Epithelial cell of esophagus (primary cell): ENCODE results near the gene DISP3.

Source experiments
- DNase-seq: peaks from one replicate; pipeline ENCODE4 v3.0.0; 2010; ENCODE audit warnings: low read depth
- H3K4me3 ChIP-seq: 2 replicates; pipeline ENCODE4 v1.5.1; 2011; ENCODE audit warnings: mild to moderate bottlenecking, low read length, control low read depth
- CTCF ChIP-seq: IDR thresholded peaks from 2 replicates; pipeline ENCODE4 v1.5.1; 2011; ENCODE audit warnings: low read depth, mild to moderate bottlenecking, low read length, control low read depth, inconsistent platforms; ENCODE audit not compliant: insufficient read depth; ENCODE audit errors: missing control alignments

DISP3 gene

GRCh38 chr1:11498956-11499594 is 20.1 kb downstream of the DISP3 start:
- no peak for TF ChIP-seq CTCF
- H3K4me3 ChIP-seq, result no peak overlapping the region
- no peak for DNase-seq

GRCh38 chr1:11499601-11500331 is 20.8 kb downstream of the DISP3 start:
- no peak for DNase-seq
- no peak for TF ChIP-seq CTCF
- H3K4me3 ChIP-seq, result no peak overlapping the region

GRCh38 chr1:11500881-11501280 is 21.9 kb downstream of the DISP3 start:
- no peak for TF ChIP-seq CTCF
- no peak for DNase-seq
- H3K4me3 ChIP-seq, result no peak overlapping the region

GRCh38 chr1:11501491-11501897 is 22.5 kb downstream of the DISP3 start:
- H3K4me3 ChIP-seq, result no peak overlapping the region
- no peak for DNase-seq
- no peak for TF ChIP-seq CTCF

GRCh38 chr1:11501906-11502485 is 23.0 kb downstream of the DISP3 start:
- DNase-seq, result no peak
- TF ChIP-seq CTCF, result no peak
- H3K4me3 ChIP-seq, result no peak overlapping the region

GRCh38 chr1:11502516-11502915 is 23.6 kb downstream of the DISP3 start:
- H3K4me3 ChIP-seq, result no peak overlapping the region
- TF ChIP-seq CTCF, result no peak
- no peak for DNase-seq
